Breast epithelium (tissue), 3 donors: ENCODE measurements around the gene ASPM.

Experiments used
- CTCF ChIP-seq, 3 donors: fragments of 450-650 bp; IDR thresholded peaks; one replicate each; pipeline ENCODE4 v1.5.1; 2016 to 2017; ENCODE audit warnings: antibody characterized with exemption in 3 of 3, mild to moderate bottlenecking in 3 of 3, moderate library complexity in 3 of 3
- POLR2A ChIP-seq: fragments of 450-650 bp; IDR thresholded peaks from one replicate; pipeline ENCODE4 v1.6.1; 2016; ENCODE audit warnings: antibody characterized with exemption, mild to moderate bottlenecking, moderate library complexity
- POLR2AphosphoS5 ChIP-seq, 3 donors: sonication (generic); formaldehyde crosslinking; IDR thresholded peaks; one replicate each; pipeline ENCODE4 v1.6.1; 2017; ENCODE audit warnings: antibody characterized with exemption in 3 of 3

- TF ChIP-seq POLR2A (no peak), CTCF (IDR thresholded peaks at IDR 0.05) (no peak), POLR2AphosphoS5 (IDR thresholded peaks at IDR 0.05) (no peak)
Measured at GRCh38 chr1:197183195-197183748, 36.8 kb upstream of the ASPM start.
